Breast epithelium (tissue), 3 donors: ENCODE results near the gene HMSD.

Source experiments
- POLR2A ChIP-seq: fragments of 450-650 bp; IDR thresholded peaks from one replicate; pipeline ENCODE4 v1.6.1; 2016; ENCODE audit warnings: antibody characterized with exemption, mild to moderate bottlenecking, moderate library complexity
- POLR2AphosphoS5 ChIP-seq, 3 donors: sonication (generic); formaldehyde crosslinking; IDR thresholded peaks; one replicate each; pipeline ENCODE4 v1.6.1; 2017; ENCODE audit warnings: antibody characterized with exemption in 3 of 3
- TF ChIP-seq, protein P1 (sequence below), 3 donors: fragments of 450-650 bp; IDR thresholded peaks; one replicate each; pipeline ENCODE4 v1.5.1; 2016 to 2017; ENCODE audit warnings: antibody characterized with exemption in 3 of 3, mild to moderate bottlenecking in 3 of 3, moderate library complexity in 3 of 3

DNA sequence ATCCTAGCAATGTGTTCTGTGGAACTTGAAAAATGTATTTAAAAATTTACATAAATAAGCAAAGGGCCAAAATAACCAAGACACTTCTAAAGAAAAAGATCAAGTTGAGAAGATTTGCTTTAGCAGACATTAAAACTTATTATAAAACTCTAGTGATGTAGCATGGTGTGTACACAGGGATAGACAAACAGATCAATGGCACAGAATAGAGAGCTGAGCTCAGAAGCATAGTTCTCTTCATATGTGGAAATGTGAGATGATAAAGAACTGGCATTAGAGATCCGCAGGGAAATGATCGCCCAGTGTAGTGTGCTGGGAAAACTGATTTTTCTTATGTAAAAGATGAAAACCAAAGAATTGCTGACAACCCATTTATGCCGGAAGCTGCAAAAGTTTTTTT, 60.2 kb downstream of the HMSD start:
- TF ChIP-seq, protein P1, sequence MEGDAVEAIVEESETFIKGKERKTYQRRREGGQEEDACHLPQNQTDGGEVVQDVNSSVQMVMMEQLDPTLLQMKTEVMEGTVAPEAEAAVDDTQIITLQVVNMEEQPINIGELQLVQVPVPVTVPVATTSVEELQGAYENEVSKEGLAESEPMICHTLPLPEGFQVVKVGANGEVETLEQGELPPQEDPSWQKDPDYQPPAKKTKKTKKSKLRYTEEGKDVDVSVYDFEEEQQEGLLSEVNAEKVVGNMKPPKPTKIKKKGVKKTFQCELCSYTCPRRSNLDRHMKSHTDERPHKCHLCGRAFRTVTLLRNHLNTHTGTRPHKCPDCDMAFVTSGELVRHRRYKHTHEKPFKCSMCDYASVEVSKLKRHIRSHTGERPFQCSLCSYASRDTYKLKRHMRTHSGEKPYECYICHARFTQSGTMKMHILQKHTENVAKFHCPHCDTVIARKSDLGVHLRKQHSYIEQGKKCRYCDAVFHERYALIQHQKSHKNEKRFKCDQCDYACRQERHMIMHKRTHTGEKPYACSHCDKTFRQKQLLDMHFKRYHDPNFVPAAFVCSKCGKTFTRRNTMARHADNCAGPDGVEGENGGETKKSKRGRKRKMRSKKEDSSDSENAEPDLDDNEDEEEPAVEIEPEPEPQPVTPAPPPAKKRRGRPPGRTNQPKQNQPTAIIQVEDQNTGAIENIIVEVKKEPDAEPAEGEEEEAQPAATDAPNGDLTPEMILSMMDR (IDR thresholded peaks at IDR 0.05) = no peak
- no peak for TF ChIP-seq POLR2AphosphoS5 (IDR thresholded peaks at IDR 0.05)
- TF ChIP-seq POLR2A = no peak
